CD4-positive, alpha-beta T cell treated with Interleukin-15 for 4 hours (primary cell): ENCODE data around the gene TGFBRAP1.
A peak's percentile ranks its signal among the peaks of the same experiment; 100 is the strongest.

ENCODE experiments used
- DNase-seq: peaks from one replicate; pipeline ENCODE4 v3.0.0-alpha.2; 2020; ENCODE audit warnings: low spot score

Gene TGFBRAP1, protein sequence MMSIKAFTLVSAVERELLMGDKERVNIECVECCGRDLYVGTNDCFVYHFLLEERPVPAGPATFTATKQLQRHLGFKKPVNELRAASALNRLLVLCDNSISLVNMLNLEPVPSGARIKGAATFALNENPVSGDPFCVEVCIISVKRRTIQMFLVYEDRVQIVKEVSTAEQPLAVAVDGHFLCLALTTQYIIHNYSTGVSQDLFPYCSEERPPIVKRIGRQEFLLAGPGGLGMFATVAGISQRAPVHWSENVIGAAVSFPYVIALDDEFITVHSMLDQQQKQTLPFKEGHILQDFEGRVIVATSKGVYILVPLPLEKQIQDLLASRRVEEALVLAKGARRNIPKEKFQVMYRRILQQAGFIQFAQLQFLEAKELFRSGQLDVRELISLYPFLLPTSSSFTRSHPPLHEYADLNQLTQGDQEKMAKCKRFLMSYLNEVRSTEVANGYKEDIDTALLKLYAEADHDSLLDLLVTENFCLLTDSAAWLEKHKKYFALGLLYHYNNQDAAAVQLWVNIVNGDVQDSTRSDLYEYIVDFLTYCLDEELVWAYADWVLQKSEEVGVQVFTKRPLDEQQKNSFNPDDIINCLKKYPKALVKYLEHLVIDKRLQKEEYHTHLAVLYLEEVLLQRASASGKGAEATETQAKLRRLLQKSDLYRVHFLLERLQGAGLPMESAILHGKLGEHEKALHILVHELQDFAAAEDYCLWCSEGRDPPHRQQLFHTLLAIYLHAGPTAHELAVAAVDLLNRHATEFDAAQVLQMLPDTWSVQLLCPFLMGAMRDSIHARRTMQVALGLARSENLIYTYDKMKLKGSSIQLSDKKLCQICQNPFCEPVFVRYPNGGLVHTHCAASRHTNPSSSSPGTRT

DNA sequence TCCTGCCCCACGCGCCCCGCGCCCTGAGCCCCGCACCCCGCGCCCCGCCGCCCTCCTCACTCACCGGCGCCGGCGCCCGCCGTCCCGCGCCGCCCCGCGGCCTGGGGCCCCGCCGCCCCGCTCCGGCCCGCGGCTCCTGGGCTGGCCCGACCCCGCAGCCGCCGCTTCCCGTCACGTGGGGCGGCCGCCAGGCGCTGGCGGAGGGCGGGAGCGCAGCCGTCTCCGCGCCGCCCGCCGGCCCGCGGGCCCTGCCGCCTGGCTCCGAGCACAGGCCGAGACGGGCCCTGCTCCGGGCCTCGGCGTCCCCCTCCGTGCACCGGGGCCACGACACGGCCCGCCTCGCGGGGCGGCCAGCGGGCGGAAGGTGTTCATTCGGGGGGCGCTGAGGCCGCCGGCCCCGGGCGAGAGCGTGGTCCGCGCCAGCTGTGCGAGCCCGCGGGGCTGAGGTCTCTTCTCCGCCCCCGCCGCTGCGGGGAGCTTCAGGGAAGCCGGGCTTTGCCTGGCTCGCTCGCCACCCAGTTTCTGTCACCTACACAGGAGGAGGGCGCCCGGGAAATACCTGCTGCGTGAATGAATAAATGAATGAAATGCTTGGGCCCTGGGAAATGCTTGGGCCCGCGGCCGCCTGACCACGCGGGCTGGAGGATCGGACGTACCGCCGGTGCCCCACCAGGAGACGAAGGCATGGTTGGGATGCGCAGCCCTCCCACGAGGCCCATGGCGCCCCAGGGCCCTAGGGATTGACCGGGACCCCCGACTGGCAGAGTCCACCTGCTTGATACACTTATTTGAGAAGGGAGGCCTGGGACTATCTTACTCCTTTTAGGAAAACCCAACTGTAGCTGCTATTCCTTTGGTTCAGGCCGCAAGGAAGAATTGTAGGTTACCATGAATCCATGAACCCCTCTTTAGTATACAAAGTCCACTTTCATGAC, at the start of gene TGFBRAP1:
TGFBRAP1 (minus strand) TSS at position 175 of the 935 bp plus-strand sequence. CDS start 21,434 bp downstream, outside the sequence.
- peak; percentile 46 for DNase-seq

DNA sequence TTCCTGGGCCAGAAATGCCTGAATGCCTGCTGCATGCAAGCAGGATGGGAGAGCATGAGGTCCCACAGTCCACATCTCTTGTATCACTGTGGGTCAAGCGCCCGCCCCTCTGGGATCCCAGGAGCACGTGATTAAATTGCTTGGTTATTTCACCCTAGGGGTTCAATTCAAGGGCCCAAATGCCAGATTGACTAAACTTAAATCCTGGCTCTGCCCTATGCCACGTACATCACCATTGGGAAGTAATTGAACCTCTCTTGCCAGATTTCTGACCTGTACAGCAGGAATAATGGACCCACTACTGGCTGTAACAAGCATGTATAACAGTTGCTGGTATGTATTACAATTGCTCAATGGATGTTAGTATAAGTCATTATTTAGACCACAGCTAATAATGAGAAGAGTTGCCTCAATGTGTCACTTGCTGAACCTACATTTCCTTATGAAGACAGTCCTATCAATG, 49.4 kb upstream of the TGFBRAP1 start:
- DNase-seq = no peak

DNA sequence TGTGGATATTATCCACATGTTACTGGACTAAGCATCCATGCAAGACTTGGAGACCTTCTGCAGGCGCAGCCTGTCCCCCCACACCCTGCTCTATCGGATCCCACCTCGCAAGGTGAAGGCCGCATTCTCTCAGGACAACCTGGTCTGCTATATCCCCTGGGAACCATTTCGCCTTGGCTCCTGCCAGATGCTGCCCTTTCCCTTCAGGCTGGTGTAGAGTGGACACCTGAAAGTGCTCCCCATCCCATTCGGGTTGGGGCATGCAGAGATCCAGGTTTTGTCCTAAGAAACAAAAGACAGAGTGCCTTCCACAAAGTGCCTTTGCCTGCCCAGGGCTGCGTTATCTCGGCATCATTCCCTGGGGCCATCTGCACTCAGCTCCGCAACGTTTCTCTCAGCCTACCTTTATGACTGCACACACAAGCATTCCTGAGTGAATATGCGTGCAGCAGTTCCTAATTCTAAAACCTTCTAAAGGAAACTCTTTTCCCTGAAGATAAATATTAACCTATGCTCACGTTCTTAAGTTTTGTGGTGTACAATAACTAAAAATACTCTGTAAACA, 48.8 kb upstream of the TGFBRAP1 start:
- no peak for DNase-seq

DNA sequence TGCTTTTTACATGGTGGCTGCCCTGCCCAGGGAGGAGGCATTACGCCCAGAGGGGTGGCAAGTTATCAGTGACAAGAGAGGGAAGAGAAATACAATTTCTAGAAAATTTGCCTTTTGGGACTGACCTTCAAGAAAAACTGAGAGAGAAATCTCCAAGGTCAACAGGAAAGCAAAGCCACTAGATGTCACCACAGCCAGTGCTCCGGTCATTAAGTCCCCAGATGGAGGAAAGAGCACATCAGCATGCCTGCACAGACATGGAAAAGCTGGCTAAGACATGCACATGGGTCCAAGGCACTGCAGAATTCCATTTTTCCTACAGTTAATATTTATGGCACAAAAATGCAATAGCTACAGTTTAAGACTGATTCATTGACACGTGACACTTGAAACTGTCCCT, 48.3 kb upstream of the TGFBRAP1 start:
- no peak for DNase-seq

DNA sequence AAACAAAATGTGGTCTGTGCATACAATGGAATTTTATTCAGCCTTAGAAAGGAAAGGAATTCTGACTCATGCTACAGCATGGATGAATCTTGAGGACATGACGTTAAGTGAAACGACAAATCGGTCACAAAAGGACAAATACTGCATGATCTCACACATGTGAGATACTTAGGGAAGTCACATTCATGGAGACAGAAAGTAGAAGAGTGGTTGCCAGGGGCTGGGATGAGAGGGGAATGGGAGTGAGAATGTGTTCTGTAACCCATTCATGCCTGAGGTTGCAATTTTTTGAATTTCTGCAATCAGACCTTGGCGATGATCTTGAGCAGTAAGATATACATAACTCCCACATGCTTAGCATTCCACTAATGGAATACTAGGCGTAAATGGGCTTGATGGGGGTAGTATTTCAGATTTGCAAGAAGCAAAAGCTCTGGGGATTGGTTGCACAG, 47.3 kb upstream of the TGFBRAP1 start:
- DNase-seq = no peak

DNA sequence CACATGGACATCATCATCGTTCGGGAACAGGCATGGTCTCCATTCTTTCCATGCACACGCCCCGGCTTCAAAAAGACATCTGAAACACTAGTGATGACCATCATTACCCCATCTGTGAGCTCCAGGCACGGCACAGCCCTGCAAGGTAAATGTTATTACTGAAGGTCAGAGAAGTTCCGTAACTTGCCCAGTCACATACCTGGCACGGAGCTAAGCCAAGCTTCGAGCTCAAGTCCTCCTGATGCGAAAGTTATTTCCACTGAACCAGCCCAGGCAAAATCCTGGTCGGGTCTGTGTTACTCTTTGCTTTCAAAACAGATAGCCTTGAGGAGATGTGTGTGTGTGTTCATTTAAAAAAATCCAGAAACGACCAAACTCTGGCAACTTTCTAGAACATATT, 46.5 kb upstream of the TGFBRAP1 start:
- DNase-seq = no peak

DNA sequence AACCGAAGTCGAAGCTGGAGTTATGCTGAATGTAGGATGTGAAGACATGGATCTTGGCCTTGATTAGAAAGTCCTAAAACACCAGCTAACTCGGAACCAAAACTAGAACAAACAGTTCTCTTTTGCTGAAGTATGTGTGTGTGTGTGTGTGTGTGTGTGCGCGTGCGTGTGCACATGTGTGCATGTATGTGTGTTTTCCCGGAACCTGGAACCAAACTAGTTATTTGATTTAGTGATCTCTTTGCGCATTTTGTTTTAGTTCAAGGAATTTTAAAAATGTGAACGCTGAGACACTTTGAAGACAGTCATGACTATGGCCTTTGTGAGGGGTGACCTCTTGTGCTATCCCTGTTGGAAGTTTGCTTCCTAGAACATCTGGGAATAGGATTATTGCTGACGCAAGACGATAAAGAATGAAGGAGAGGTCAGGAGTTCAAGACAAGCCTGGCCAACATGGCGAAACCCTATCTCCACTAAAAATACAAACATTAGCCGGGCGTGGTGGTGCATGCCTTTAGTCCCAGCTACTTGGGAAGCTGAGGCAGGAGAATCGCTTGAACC, 45.5 kb upstream of the TGFBRAP1 start:
- DNase-seq = no peak

DNA sequence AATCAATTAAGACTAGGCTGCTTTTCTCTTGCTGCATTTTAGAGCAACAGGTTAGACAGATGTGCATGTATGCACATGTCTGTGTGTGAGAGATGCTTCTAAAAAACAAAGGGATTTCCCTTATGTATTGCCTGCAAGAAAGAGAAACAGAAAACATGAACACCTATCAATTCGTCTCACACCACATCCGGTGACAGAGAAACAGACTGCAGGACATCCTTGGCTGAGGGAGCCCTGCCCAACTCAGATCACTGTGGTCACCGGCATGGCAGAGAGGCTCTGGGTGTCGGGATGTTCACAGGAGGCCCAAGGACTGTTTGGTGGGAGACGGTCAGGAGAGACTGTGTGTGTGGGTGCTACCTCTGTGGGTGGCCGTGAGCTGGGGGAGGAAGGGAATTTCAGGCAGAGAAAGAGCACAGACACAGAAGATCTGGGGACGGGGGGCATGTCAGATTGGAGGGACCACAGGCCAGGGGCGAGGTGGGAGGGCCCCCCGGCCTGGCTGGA, 44.4 kb upstream of the TGFBRAP1 start:
- peak; percentile 39 for DNase-seq

DNA sequence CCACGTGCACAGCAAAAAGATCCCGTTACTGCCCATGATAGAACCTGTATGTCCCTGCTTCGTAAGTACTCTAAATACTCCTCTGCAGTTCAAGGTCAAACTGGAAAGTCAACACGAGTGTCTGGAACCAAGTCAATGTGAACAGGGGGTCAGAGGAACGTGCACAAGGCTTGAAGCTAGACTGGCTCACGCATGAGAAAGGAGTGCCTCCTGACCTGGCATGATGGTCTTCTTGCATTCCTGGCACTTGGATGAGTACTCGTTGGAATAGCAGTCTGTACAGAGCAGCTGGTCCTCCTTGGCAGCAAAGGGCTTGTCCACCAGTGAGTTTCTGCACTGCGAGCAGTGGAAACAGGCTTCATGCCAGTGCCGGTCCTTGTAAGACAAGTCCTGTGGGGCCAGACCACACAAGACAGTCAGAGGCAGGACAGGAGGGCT, 43.8 kb upstream of the TGFBRAP1 start:
- no peak for DNase-seq

DNA sequence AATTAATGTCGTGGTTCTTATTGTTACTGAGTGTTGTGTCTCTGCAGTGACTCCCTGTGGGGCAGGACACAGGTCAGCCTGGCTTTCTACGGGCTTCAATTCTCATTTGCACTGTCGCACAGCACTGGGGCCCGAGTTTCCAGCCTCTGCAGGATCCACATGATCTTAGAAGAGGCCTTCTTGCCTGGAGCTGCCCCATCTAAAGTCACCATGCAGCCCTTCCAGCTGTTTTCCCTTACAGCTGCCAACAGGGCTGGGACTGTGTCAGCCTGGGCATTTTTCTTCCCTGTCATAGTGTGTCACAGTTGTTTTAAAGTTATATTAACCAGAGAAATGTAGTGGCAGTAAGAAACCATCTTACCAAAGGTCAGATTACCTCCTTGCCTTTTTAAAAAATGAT, 42.3 kb upstream of the TGFBRAP1 start:
- DNase-seq = no peak

DNA sequence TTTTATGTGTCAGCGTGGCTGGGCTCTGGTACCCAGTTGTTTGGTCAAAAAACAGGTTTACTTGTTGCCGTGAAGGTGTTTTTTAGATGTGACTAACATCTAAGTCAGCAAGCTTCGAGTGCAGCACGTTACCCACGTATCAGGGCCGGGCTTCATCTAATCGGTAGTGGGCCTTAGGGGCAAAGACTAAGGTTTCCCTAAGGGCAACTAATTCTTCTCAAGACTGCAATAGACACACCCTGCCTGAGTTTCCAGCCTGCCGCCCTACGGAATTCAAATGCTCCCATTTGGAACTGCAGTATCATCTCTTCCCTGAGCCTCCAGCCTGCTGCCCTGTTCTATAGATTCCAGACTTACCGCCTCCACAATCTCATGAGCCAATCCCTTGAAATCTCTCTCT, 41.6 kb upstream of the TGFBRAP1 start:
- DNase-seq = no peak

DNA sequence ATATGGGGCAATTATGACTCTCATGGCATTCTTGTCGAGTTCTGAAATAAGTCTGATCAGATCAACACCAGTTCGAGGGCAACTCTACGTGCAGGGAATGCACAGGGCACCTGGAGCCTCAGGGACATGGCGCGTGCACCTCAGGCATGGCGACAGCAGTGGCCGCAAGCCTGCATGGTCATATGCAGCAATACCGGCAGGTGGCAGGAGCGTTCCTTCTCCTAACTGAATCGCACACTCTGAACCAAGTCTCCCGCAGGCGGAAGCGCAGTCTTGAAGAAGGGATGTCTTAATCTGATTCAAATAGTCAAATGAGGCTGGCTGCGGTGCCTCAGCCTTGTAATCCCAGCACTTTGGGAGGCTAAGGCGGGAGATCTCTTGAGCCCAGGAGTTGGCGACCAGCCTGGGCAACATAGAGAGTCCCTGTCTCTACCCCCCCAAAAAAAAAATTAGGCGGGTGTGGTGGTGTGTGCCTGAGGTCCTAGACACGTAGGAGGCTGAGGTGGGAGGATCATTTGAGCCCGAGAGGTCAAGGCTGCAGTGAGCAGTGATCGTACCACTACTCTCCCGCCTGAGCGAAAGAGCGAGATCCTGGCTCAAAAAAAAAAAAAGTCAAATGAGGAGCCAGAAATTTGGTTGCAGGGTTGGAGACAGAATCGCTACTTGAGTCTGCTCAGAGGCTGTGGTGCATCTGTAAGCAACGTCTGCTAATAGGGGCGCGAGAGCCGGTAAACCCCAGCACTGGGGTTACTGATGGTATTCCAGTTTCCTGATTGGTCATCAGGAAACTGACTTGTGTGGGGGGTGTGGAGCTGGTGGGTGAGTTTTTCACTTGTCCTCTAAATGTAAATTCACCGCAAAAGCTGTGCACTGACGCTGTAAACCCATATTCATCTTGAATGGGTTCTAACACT, 40.5 kb upstream of the TGFBRAP1 start:
- DNase-seq = peak; percentile 81

DNA sequence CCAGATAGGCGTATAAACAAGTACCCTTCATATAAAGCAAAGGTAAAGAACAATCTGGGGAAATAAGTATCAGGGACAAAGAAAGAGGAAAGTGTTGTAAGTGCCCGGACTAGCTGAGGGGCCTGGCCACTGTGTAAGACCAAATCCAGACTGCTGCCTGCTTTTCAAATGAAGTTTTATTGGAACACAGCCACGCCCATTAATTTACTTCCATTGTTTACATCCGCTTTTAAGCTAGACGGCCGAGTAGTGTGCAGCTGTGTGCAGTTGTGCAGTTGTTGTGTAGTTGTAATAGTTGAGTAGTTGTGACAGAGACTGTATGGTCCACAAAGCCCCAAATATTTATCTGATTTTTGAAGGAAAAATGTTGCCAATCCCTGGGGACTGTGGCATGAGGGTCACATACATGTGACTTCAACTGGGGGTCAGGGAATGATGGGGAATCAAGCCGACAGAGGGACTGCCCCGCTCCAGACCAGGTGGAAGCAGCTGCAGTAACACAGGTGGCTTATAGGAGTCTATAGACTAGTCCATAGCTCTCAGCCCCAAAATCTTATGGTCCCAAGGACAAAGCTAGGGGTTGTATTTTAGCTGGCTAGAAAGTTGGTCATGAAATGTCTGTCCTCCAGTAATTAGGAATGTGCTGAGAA, 39.3 kb upstream of the TGFBRAP1 start:
- DNase-seq = no peak

DNA sequence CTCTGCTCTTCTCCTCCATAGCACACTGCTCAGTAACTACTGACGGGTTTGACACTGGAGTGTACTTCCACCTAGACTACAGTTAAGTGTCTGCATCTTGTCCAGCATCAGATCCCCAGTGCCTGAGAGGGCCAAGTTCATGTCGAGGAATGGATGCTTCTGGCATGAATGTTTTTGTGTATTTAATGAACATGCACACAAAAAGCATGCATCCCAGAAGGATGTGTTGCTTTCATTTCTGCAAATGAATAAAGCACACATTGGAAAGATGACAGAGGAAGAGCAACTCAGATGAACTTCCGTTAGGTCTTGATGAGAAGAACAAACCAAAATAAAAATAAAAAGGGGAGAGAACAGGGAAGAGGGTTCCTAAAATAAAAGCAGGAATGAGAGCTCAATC, 35.7 kb upstream of the TGFBRAP1 start:
- DNase-seq = no peak

DNA sequence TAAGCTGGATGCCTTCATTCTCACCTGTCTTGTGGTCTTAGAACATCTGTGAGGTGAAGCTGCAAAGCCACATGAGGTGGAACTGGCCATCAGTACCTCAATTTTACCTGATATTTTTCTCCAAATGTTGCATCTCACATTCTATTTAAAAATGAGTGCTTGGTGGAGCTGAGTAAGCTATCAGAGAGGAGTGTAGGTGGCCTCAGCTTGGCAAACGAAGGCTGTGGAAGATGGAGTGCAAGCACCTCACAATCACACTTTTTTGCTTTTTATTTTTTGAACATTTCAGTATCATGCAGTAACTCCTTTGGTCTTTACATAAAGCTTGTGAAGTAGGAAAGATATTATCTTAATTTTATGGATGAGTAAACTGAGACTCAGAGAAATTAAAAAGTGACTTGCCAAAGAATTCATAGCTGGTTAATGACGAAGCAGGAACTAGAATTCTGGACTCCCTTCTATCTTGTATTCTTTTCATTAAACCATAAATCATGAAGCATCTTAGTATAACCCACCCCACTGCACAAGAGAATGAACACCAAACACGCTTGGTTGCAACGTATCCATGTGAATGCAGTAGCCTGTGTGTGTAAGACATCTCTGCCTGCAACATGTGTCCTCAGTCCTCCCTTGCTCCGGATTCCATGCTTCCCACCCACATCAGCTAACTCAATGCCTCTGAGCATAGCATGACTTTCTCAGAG, 35.1 kb upstream of the TGFBRAP1 start:
- DNase-seq = no peak

DNA sequence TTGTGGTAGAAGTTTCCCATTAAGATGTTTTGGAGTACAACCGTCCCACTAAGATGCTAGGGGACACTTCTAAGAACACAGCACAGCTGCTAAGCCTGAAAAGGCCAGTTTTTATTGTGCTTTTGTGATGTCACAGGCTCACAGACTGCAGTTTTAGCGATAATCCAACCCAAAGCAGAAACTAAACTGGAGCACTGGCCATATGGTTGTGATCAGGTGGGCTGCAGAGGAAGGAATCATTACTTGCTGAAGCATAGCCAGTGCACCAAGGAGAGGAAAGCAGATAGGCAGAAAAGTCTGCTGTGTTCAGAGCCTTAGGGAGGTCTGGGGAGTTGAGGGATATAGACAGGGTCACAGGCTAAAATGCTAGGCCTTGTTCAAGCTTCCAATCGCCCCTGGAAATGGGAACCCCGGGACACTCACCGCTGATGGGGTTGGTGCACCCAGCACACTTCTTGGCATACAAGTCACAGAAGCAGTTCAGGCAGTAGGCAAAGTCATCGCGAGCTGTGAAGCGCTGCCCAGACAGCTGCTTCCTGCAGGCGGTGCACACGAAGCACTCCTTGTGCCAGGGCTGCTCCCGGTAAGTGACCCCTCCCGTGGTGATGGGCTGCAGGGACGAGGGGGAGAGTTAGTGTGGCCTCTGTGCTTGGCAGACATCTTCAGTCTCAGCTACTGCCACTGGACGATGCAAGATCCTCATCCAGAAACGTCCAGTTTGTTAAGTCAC, 33.5 kb upstream of the TGFBRAP1 start:
- no peak for DNase-seq

DNA sequence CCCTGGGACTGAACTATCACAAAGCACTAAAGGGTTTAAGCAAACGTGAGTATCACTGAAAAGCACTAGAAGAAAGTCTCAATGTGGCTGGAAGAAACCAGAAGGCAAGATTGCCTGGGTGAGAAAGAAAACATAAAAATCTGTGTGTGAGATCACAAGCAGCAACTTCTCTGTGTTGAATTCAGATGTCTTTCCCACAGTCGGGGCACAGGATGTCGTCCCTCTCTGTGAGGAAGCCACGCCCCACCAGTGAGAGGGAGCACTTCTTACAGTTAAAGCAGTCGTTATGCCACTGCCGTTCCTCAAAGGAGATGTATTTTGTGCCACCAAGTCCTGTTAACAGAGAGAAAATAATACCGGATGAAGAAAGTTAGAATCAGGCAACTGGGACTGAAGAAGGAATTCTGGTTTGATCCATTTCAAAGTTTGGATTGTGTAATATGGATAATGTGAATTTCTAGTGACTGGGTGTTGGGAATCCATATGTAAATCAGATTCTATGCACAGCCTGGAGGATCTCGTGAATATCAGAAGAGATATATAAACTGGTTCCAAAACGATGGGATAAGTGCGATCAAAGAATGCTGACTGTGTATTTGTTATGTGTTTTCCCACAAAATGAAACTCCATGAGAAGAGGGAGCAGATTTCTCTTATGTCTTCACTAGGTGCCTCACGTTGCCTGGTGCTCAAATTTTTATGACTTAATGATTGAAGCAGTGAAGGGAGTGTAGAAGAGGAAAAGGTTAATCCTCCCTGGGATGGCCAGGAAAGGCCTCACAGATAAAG, 31.8 kb upstream of the TGFBRAP1 start:
- DNase-seq = no peak
